HUES6 (cell line): ENCODE measurements around the gene EVC.
"Not testable (repeated sequence)": the region's sequence is repeated elsewhere in the genome, so short reads cannot be mapped to it uniquely, and the experiment has no call there.

Source experiments
- H3K27ac ChIP-seq: 2 replicates; pipeline ENCODE4 v1.7.0; 2013; ENCODE audit warnings: low read depth, mild to moderate bottlenecking, low read length, inconsistent platforms
- H3K27me3 ChIP-seq: 2 replicates; pipeline ENCODE4 v1.6.1; 2013; ENCODE audit warnings: low read length; ENCODE audit not compliant: control insufficient read depth, insufficient read depth
- H3K36me3 ChIP-seq: 2 replicates; pipeline ENCODE4 v1.6.1; 2013; ENCODE audit warnings: low read length; ENCODE audit not compliant: control insufficient read depth, insufficient read depth
- H3K4me1 ChIP-seq: 2 replicates; pipeline ENCODE4 v1.6.1; 2013; ENCODE audit warnings: low read length; ENCODE audit not compliant: control insufficient read depth, insufficient read depth
- H3K4me3 ChIP-seq: 2 replicates; pipeline ENCODE4 v1.5.1; 2013; ENCODE audit warnings: low read depth, low read length
- H3K9ac ChIP-seq: one replicate; pipeline ENCODE4 v1.6.1; 2013; ENCODE audit warnings: mild to moderate bottlenecking, low read length
- H3K9me3 ChIP-seq: 2 replicates; pipeline ENCODE4 v1.6.1; 2013; ENCODE audit warnings: low read depth, low read length; ENCODE audit not compliant: control insufficient read depth, insufficient read depth

The EVC gene

DNA sequence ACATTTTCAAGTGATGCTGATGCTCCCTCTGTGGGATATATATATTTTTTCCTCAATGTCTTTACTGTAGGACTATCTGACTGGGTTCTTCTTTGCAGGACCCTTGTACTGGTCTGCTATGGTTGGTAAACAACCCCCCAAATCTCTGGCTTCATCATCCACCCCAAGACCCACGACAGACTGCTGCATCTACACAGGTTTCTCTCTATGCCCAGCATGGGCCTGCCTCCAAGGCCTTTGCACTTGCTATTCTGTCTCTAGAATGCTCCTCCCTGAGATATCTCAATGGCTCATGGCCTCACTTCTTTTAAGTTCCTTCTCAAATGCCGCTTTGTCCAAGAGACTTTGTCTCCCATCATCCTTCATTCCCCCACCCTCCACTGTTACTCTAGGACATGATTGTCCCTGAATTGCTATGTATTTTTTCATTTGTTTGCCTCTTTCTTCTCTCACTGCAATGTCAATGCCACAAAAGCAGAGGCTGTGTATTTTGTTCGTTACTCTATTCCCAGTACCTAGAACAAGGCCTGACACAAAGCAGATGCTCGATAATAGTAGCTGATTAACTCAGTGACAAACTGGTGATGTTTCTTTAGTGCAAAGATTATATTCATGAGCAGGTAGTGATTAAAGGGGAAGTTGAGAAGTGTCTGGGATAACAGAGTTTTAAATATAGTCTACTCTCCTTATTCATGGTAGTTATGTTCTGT is 6.6 kb downstream of the EVC start:
- Histone ChIP-seq H3K27me3 (no peaks in the 10 kb centered on the region), H3K4me1 (no peaks in the 10 kb centered on the region; the same call in 1 of the 2 replicates), H3K27ac (no peak overlapping the region), H3K4me3 (no peak overlapping the region), H3K36me3 (no peaks in the 10 kb centered on the region), H3K9me3 (peaks cover 10% of the 10 kb centered on the region), H3K9ac (no peak overlapping the region)

- Histone ChIP-seq H3K36me3 (no peaks in the 10 kb centered on the region), H3K4me3 (no peak overlapping the region), H3K4me1 (no peaks in the 10 kb centered on the region; the same call in 1 of the 2 replicates), H3K9ac (no peak overlapping the region), H3K9me3 (peaks cover 10% of the 10 kb centered on the region), H3K27me3 (no peaks in the 10 kb centered on the region), H3K27ac (no peak overlapping the region)
These were observed 7.4 kb downstream of the EVC start for GRCh38 chr4:5718411-5718810.

DNA sequence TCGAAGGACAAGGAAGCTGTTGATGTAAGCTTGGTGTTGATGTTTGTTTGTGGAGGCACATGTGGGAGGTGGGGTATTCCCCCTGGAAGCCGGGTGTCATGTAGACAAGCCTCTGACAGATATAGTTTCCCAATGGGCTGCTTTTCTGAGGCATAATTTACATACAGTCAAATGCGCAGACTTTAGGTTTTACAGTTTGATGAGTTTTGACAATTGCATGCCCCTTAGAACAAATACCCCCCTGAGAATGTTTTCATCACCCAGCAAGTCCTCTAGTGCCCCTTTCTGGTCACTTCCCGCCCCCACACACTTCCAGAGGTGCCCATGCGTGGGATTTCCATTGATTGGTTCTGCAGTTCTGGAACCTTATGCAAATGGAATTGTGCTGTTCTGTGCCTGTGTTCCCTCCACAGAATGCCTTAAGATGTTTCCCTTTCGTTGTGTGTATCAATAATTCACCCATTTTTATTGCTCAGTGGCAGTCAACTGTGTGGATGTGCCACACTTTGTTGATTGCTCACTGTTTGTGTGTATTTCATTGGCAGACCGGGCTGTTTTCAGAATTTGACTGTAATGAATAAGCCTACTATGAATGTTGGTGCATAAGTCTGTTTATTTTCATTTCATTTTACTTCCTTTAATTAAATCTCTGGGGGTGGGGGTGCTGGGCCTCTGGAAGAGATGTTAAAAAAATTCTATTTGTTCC is 8.5 kb downstream of the EVC start:
- Histone ChIP-seq H3K9me3 (peaks cover 7% of the 10 kb centered on the region), H3K4me3 (no peak overlapping the region), H3K27ac (no peak overlapping the region), H3K4me1 (no peaks in the 10 kb centered on the region; the same call in 1 of the 2 replicates), H3K27me3 (no peaks in the 10 kb centered on the region), H3K36me3 (no peaks in the 10 kb centered on the region), H3K9ac (no peak overlapping the region)

DNA sequence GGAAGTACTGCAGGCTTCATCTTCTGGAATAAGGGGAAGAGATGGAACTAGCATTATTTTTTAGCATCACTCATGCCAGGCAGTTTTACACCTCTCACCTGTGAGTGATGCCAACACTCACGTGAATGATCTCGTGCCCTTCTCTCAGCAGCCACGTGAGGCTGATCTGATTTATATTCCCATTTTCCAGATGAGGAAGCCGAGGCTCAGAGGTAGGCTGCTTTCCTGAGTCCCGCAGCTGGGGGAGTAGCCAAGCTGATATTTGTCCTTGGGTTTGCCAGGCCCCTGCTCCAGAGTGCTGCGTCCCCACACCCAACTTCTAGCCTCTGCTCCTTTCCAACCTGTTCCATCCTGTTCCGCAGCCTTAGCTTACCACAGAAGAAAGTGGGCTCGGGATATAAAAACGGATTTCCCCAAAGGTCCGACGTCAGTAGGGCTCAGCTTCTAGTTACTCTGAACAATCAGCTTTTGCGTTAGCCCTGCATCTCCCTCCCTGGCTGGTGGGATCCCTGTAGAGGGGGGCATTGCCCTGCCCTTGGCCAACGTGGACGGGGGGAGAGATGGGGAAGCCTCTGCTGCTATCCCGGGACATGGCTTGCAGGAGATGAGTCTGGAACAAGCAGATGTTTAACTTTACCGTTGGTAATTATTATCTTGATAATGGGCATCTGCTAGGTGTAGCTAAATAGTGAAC is 9.3 kb downstream of the EVC start:
- Histone ChIP-seq H3K36me3 (no peaks in the 10 kb centered on the region), H3K4me1 (no peaks in the 10 kb centered on the region; the same call in 1 of the 2 replicates), H3K4me3 (no peak overlapping the region)

GRCh38 chr4:5720980-5721379 is 10.0 kb downstream of the EVC start:
- no peaks in the 10 kb centered on the region for H3K9me3 ChIP-seq

More for the DNA sequence above, 9.3 kb downstream of the EVC start:
- H3K9me3 ChIP-seq, result peaks cover 1% of the 10 kb centered on the region
- no peak overlapping the region for H3K9ac ChIP-seq
- H3K27ac ChIP-seq, result no peak overlapping the region
- H3K27me3 ChIP-seq, result no peaks in the 10 kb centered on the region

GRCh38 chr4:5721923-5722322 is 10.9 kb downstream of the EVC start:
- Histone ChIP-seq H3K36me3 (peaks cover 2% of the 10 kb centered on the region; the same call in 1 of the 2 replicates), H3K27ac (no peak overlapping the region), H3K9ac (no peak overlapping the region), H3K27me3 (no peaks in the 10 kb centered on the region), H3K4me1 (no peaks in the 10 kb centered on the region; the same call in 1 of the 2 replicates), H3K9me3 (no peaks in the 10 kb centered on the region), H3K4me3 (no peak overlapping the region)

More at GRCh38 chr4:5720980-5721379, 10.0 kb downstream of the EVC start:
- Histone ChIP-seq H3K27me3 (no peaks in the 10 kb centered on the region), H3K36me3 (no peaks in the 10 kb centered on the region), H3K4me3 (no peak overlapping the region), H3K27ac (no peak overlapping the region), H3K4me1 (no peaks in the 10 kb centered on the region; the same call in 1 of the 2 replicates), H3K9ac (no peak overlapping the region)

- peaks cover 2% of the 10 kb centered on the region; the same call in 1 of the 2 replicates for H3K36me3 ChIP-seq
- no peak overlapping the region for H3K27ac ChIP-seq
- H3K27me3 ChIP-seq, result no peaks in the 10 kb centered on the region
These were observed 11.3 kb downstream of the EVC start for GRCh38 chr4:5722328-5722727.

GRCh38 chr4:5724377-5724776 is 13.4 kb downstream of the EVC start:
- Histone ChIP-seq H3K36me3 (peaks cover 6% of the 10 kb centered on the region), H3K27me3 (no peaks in the 10 kb centered on the region), H3K9ac (no peak overlapping the region), H3K4me1 (no peaks in the 10 kb centered on the region), H3K9me3 (no peaks in the 10 kb centered on the region), H3K4me3 (no peak overlapping the region), H3K27ac (no peak overlapping the region)

More at GRCh38 chr4:5722328-5722727, 11.3 kb downstream of the EVC start:
- H3K9me3 ChIP-seq, result no peaks in the 10 kb centered on the region
- H3K4me3 ChIP-seq, result no peak overlapping the region
- H3K4me1 ChIP-seq, result no peaks in the 10 kb centered on the region; the same call in 1 of the 2 replicates
- no peak overlapping the region for H3K9ac ChIP-seq

- not testable (repeated sequence) for H3K4me3 ChIP-seq, H3K9me3 ChIP-seq, H3K27me3 ChIP-seq, H3K4me1 ChIP-seq, H3K9ac ChIP-seq, H3K27ac ChIP-seq
- H3K36me3 ChIP-seq, result peaks cover 33% of the 10 kb centered on the region
These were observed 17.4 kb downstream of the EVC start for GRCh38 chr4:5728412-5728811.

- no peak overlapping the region for H3K9ac ChIP-seq
- H3K36me3 ChIP-seq, result peaks cover 44% of the 10 kb centered on the region
- no peak overlapping the region for H3K27ac ChIP-seq
These were observed 19.4 kb downstream of the EVC start for GRCh38 chr4:5730436-5730835.

More at GRCh38 chr4:5730436-5730835, 19.4 kb downstream of the EVC start:
- H3K9me3 ChIP-seq, result no peaks in the 10 kb centered on the region
- H3K4me3 ChIP-seq, result no peak overlapping the region
- H3K4me1 ChIP-seq, result no peaks in the 10 kb centered on the region
- H3K27me3 ChIP-seq, result no peaks in the 10 kb centered on the region
